OCI-LY3 (cell line): Measurements from ENCODE around the gene OPCML.
A peak's percentile ranks its signal among the peaks of the same experiment; 100 is the strongest.

Experiments
- H2AFZ ChIP-seq: fragments of 200-600, 300-600 bp; shearing (Covaris generic); 2 replicates; pipeline ENCODE4 v1.6.0; 2014; ENCODE audit warnings: antibody characterized with exemption, low read depth, low read length
- H3K27ac ChIP-seq: fragments of 200-600, 300-600 bp; sonication (generic); 2 replicates; pipeline ENCODE4 v1.5.1; 2014; ENCODE audit warnings: mild to moderate bottlenecking, low read length, moderate library complexity, mixed read lengths
- H3K27me3 ChIP-seq: fragments of 200-600, 300-600 bp; sonication (generic); 2 replicates; pipeline ENCODE4 v1.6.1; 2014; ENCODE audit warnings: low read depth, low read length, mixed read lengths
- H3K36me3 ChIP-seq: fragments of 200-600, 300-600 bp; sonication (generic); replicated peaks from 2 replicates; pipeline ENCODE3; 2014; ENCODE audit warnings: low read depth, low read length, mixed read lengths
- H3K4me1 ChIP-seq: fragments of 300-600, 200-600 bp; sonication (generic); 2 replicates; pipeline ENCODE4 v1.6.1; 2014; ENCODE audit warnings: low read length, mixed read lengths
- H3K4me2 ChIP-seq: fragments of 200-600, 300-600 bp; sonication (generic); 2 replicates; pipeline ENCODE4 v1.6.1; 2014; ENCODE audit warnings: low read length, mixed read lengths
- H3K4me3 ChIP-seq: fragments of 300-600, 200-600 bp; sonication (generic); 2 replicates; pipeline ENCODE4 v1.5.1; 2014; ENCODE audit warnings: antibody characterized with exemption, mild to moderate bottlenecking, low read length, moderate library complexity
- H3K79me2 ChIP-seq: fragments of 300-600, 200-600 bp; shearing (Covaris generic); 2 replicates; pipeline ENCODE4 v1.6.1; 2014; ENCODE audit warnings: mild to moderate bottlenecking, low read length, mixed read lengths
- H3K9ac ChIP-seq: fragments of 300-600, 200-600 bp; shearing (Covaris generic); 2 replicates; pipeline ENCODE4 v1.6.0; 2014; ENCODE audit warnings: mild to moderate bottlenecking, low read length, moderate library complexity
- H3K9me3 ChIP-seq: fragments of 200-600, 300-600 bp; shearing (Covaris generic); 2 replicates; pipeline ENCODE4 v1.6.1; 2014; ENCODE audit warnings: low read length, mixed read lengths; ENCODE audit not compliant: insufficient read depth
- H4K20me1 ChIP-seq: fragments of 200-600, 300-600 bp; sonication (generic); 2 replicates; pipeline ENCODE4 v1.6.1; 2016; ENCODE audit warnings: low read length, mixed read lengths; ENCODE audit not compliant: insufficient read depth
- EZH2phosphoT487 ChIP-seq: fragments of 200-600 bp; shearing (Covaris generic); IDR thresholded peaks from 2 replicates; pipeline ENCODE4 v1.6.1; 2018; ENCODE audit warnings: antibody characterized with exemption, mixed run types, low read depth
- TF ChIP-seq, protein P1 (sequence below): fragments of 200-600, 300-600 bp; sonication (generic); IDR thresholded peaks from 2 replicates; pipeline ENCODE4 v1.5.1; 2014; ENCODE audit warnings: antibody characterized with exemption, low read length, low read depth

OPCML gene

DNA sequence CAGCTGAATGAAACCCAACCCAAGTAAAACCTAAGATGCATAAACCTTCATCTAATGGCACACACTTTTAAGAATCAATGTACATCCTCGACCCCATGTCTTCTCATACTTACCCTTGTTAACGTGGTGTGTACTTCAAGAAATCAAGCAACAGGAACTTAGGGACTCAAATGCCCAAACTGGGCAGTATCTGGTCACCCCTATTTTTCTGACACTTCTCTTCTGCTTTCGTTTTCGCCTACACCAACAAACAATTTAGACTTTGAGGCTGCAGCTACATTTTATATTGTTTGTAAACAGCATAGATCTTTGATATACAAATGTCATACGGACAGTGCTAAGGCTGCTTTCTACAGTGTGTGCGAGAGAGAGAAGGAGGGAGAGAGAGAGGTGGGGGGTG is 1117.8 kb downstream of the OPCML start:
- H3K36me3 ChIP-seq = no peaks in the 10 kb centered on the region
- no peak overlapping the region for H3K9ac ChIP-seq
- H3K4me3 ChIP-seq = no peak overlapping the region
- TF ChIP-seq, protein P1, sequence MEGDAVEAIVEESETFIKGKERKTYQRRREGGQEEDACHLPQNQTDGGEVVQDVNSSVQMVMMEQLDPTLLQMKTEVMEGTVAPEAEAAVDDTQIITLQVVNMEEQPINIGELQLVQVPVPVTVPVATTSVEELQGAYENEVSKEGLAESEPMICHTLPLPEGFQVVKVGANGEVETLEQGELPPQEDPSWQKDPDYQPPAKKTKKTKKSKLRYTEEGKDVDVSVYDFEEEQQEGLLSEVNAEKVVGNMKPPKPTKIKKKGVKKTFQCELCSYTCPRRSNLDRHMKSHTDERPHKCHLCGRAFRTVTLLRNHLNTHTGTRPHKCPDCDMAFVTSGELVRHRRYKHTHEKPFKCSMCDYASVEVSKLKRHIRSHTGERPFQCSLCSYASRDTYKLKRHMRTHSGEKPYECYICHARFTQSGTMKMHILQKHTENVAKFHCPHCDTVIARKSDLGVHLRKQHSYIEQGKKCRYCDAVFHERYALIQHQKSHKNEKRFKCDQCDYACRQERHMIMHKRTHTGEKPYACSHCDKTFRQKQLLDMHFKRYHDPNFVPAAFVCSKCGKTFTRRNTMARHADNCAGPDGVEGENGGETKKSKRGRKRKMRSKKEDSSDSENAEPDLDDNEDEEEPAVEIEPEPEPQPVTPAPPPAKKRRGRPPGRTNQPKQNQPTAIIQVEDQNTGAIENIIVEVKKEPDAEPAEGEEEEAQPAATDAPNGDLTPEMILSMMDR = no peak
- no peak for TF ChIP-seq EZH2phosphoT487
- H3K9me3 ChIP-seq = no peaks in the 10 kb centered on the region
- no peaks in the 10 kb centered on the region for H4K20me1 ChIP-seq
- no peak overlapping the region for H2AFZ ChIP-seq
- H3K27me3 ChIP-seq = peaks cover 33% of the 10 kb centered on the region
- peaks cover under 1% of the 10 kb centered on the region; the same call in 1 of the 2 replicates for H3K4me1 ChIP-seq
- no peak overlapping the region for H3K4me2 ChIP-seq
- H3K79me2 ChIP-seq = no peaks in the 10 kb centered on the region
- no peak overlapping the region for H3K27ac ChIP-seq

DNA sequence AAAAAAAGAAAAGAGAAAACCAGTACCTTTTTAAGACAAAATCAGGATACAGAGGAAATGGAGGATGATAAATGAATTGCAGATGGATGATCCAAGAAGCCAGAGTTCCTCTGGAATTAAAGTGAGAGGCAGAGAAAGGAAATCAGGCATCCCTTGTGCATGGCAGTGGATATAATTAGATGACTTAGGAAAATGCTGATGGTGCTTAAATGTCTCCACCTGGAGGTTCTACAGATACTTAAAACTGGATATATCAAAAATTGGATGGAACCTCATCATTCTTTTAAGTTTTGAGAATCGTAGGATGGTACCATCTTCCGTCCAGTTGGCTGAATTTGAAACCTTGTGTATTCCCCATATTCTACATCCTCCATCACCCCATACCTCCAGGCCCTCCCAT is 1121.9 kb downstream of the OPCML start:
- peaks cover 22% of the 10 kb centered on the region for H3K27me3 ChIP-seq
- H3K9ac ChIP-seq = no peak overlapping the region
- H2AFZ ChIP-seq = no peak overlapping the region
- H3K27ac ChIP-seq = no peak overlapping the region
- no peak overlapping the region for H3K4me3 ChIP-seq
- H4K20me1 ChIP-seq = no peaks in the 10 kb centered on the region
- no peaks in the 10 kb centered on the region for H3K36me3 ChIP-seq
- H3K79me2 ChIP-seq = no peaks in the 10 kb centered on the region
- H3K9me3 ChIP-seq = no peaks in the 10 kb centered on the region
- H3K4me2 ChIP-seq = no peak overlapping the region
- no peak for TF ChIP-seq EZH2phosphoT487
- TF ChIP-seq, protein P1 = no peak
- H3K4me1 ChIP-seq = peaks cover 15% of the 10 kb centered on the region

DNA sequence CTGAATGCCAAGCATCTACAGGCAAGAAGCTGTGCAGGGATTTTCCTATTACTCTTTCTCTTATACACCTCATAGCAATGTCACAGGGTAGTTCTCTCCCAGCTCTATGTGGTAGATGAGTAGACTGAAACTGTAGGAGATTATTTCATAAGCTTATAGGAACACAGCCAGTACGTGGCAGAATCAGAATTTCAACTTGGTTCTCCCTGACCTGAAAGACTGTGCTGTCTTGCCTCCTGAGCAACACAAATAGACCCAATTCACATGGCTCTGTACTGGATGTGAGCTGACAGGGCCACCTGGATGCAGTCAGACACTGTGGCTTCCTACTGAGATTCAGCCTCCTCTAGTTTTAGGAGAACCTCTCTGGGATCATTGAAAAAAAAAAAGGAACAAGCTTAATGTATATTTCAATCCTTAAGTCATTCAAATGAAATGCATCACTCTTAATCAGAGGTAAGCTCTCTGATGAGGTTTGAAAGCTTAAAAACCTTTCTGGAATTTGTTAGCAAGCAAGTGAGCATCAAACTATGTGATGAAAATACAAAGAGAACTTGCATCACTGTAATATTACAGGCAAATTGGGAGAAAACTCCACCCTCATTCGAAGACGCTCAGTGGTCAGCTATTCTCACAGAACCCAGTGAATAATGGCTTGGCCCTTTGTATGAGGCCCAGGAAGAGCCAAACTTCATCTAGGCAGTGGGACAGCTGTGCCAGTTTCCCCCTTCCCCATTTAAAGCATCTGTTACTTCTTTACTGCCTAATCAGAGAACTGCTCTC is 1122.5 kb downstream of the OPCML start:
- Histone ChIP-seq H4K20me1 (no peaks in the 10 kb centered on the region), H2AFZ (no peak overlapping the region), H3K4me2 (no peak overlapping the region), H3K27me3 (peaks cover 19% of the 10 kb centered on the region), H3K9me3 (no peaks in the 10 kb centered on the region), H3K4me1 (peaks cover 15% of the 10 kb centered on the region), H3K27ac (no peak overlapping the region), H3K79me2 (no peaks in the 10 kb centered on the region), H3K9ac (no peak overlapping the region), H3K36me3 (no peaks in the 10 kb centered on the region), H3K4me3 (no peak overlapping the region)
- TF ChIP-seq, protein P1 = no peak
- no peak for TF ChIP-seq EZH2phosphoT487

DNA sequence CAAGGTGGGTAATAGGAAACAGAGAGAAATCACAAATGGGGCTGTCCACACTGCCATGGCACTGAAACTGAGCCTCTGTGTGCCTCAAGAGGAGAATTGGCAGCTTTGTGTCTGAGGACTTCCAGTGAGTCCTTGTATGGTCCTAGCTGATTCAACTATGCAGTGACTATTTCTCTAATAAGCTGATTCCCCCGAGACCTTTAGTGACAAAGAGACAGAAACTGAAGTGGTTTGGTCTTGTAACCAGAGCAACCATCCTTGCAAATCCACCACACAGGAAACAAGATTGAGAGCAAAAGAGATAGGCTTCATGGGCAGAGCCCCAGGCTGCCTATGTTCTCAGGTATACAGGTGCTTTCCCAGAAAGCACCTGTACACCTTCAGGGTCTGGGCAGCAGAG is 1123.4 kb downstream of the OPCML start:
- Histone ChIP-seq H2AFZ (no peak overlapping the region), H3K27me3 (peaks cover 19% of the 10 kb centered on the region), H3K9me3 (no peaks in the 10 kb centered on the region), H4K20me1 (no peaks in the 10 kb centered on the region), H3K36me3 (no peaks in the 10 kb centered on the region), H3K79me2 (no peaks in the 10 kb centered on the region), H3K27ac (no peak overlapping the region), H3K4me3 (no peak overlapping the region), H3K4me1 (peaks cover 15% of the 10 kb centered on the region), H3K4me2 (peak overlapping the region; percentile 11; the same call in 1 of the 2 replicates), H3K9ac (no peak overlapping the region)
- TF ChIP-seq, protein P1 = no peak
- TF ChIP-seq EZH2phosphoT487 = no peak
